GM23338 (cell line): ENCODE data around the gene GRID2. TPM values are rescaled to one million over a fixed set of nuclear protein-coding genes. Genes with fewer than 3 reads are reported as not detected.

Experiments used
- ATAC-seq: fragments of 200-7000 bp; cut with Tn5 transposase; 3 replicates; pipeline ENCODE4 v1.9.1; 2020
- DNase-seq: peaks from one replicate; pipeline ENCODE4 v3.0.0-alpha.2; 2015; ENCODE audit warnings: low spot score
- H2AFZ ChIP-seq: fragments of 200-600 bp; sonication (generic); 2 replicates; pipeline ENCODE4 v1.8.0; 2016; ENCODE audit warnings: antibody characterized with exemption, mild to moderate bottlenecking, moderate library complexity
- H3F3A ChIP-seq: fragments of 200-600 bp; sonication (generic); replicated peaks from 2 replicates; pipeline ENCODE4 v1.8.0; 2017; ENCODE audit warnings: antibody characterized with exemption, mixed run types, low read depth
- H3K27ac ChIP-seq: fragments of 200-600 bp; sonication (generic); 2 replicates; pipeline ENCODE4 v1.6.1; 2016; ENCODE audit warnings: low read depth
- H3K27me3 ChIP-seq: fragments of 200-600 bp; sonication (generic); 2 replicates; pipeline ENCODE4 v1.8.0; 2016; ENCODE audit warnings: mild to moderate bottlenecking, mixed run types, moderate library complexity; ENCODE audit not compliant: insufficient read depth
- H3K36me3 ChIP-seq: fragments of 200-600 bp; sonication (generic); 2 replicates; pipeline ENCODE4 v1.8.0; 2016; ENCODE audit warnings: mild to moderate bottlenecking; ENCODE audit not compliant: insufficient read depth
- H3K4me1 ChIP-seq: fragments of 200-600 bp; sonication (generic); 2 replicates; pipeline ENCODE4 v1.8.0; 2016; ENCODE audit warnings: mild to moderate bottlenecking, moderate library complexity; ENCODE audit not compliant: insufficient read depth
- H3K4me2 ChIP-seq: fragments of 200-600 bp; sonication (generic); 2 replicates; pipeline ENCODE4 v1.7.1; 2017; ENCODE audit warnings: mixed run types
- H3K4me3 ChIP-seq: fragments of 200-600 bp; sonication (generic); 2 replicates; pipeline ENCODE4 v1.6.1; 2016; ENCODE audit warnings: mixed run types
- H3K79me2 ChIP-seq: fragments of 200-600 bp; sonication (generic); replicated peaks from 2 replicates; pipeline ENCODE4 v1.8.0; 2017; ENCODE audit warnings: mild to moderate bottlenecking; ENCODE audit not compliant: insufficient read depth
- H3K9me2 ChIP-seq: fragments of 200-600 bp; sonication (generic); 2 replicates; pipeline ENCODE4 v1.8.0; 2017; ENCODE audit not compliant: insufficient read depth
- H4K20me1 ChIP-seq: fragments of 200-600 bp; sonication (generic); replicated peaks from 2 replicates; pipeline ENCODE4 v1.8.0; 2017; ENCODE audit warnings: mild to moderate bottlenecking; ENCODE audit not compliant: insufficient read depth
- H3K27ac Mint-ChIP-seq: 2 replicates; pipeline ENCODE4 v1.8.0; 2020; ENCODE audit warnings: inconsistent platforms, mild to moderate bottlenecking, moderate library complexity, mixed read lengths
- H3K27me3 Mint-ChIP-seq: 3 replicates; pipeline ENCODE4 v1.8.0; 2022; ENCODE audit warnings: low read depth, mild to moderate bottlenecking, moderate library complexity, mixed read lengths, inconsistent platforms; ENCODE audit not compliant: insufficient read depth, poor library complexity
- H3K36me3 Mint-ChIP-seq: 3 replicates; pipeline ENCODE4 v1.8.0; 2021; ENCODE audit warnings: low read depth, mild to moderate bottlenecking, inconsistent platforms, moderate library complexity, mixed read lengths
- H3K4me1 Mint-ChIP-seq: 3 replicates; pipeline ENCODE4 v1.8.0; 2020; ENCODE audit warnings: mild to moderate bottlenecking, inconsistent platforms, mixed read lengths
- H3K4me3 Mint-ChIP-seq: 3 replicates; pipeline ENCODE4 v1.8.0; 2021; ENCODE audit warnings: moderate library complexity, mild to moderate bottlenecking, inconsistent platforms, mixed read lengths
- H3K9me3 Mint-ChIP-seq: 3 replicates; pipeline ENCODE4 v1.8.0; 2020; ENCODE audit warnings: moderate library complexity, mild to moderate bottlenecking, inconsistent platforms, mixed read lengths
- CREB1 ChIP-seq: fragments of 250-450 bp; sonication (Bioruptor Pico); IDR thresholded peaks from 2 replicates; pipeline ENCODE4 v1.5.0; 2020; ENCODE audit warnings: low read depth, mild to moderate bottlenecking, moderate library complexity
- EZH2 ChIP-seq: fragments of 200-600 bp; sonication (generic); IDR thresholded peaks from one replicate; pipeline ENCODE4 v1.8.0; 2017; ENCODE audit warnings: antibody characterized with exemption, mild to moderate bottlenecking, low read depth; ENCODE audit not compliant: unreplicated experiment
- JUNB ChIP-seq: IDR thresholded peaks from one replicate; pipeline ENCODE4 v1.6.1; 2016; ENCODE audit warnings: antibody characterized with exemption; ENCODE audit not compliant: unreplicated experiment
- POLR2AphosphoS5 ChIP-seq: IDR thresholded peaks from 2 replicates; pipeline ENCODE4 v1.6.1; 2016; ENCODE audit warnings: antibody characterized with exemption, low read depth
- REST ChIP-seq: IDR thresholded peaks from one replicate; pipeline ENCODE4 v1.6.1; 2018; ENCODE audit warnings: antibody characterized with exemption; ENCODE audit not compliant: unreplicated experiment
- STAT1 ChIP-seq: IDR thresholded peaks from one replicate; pipeline ENCODE4 v1.6.1; 2016; ENCODE audit warnings: antibody characterized with exemption; ENCODE audit not compliant: unreplicated experiment
- ZNF114 ChIP-seq: fragments of 250-450 bp; sonication (Bioruptor Pico); IDR thresholded peaks from 2 replicates; pipeline ENCODE4 v1.5.0; 2020; ENCODE audit warnings: mild to moderate bottlenecking, moderate library complexity
- ZNF331 ChIP-seq: fragments of 250-450 bp; sonication (Bioruptor Pico); IDR thresholded peaks from 2 replicates; pipeline ENCODE4 v1.5.0; 2020; ENCODE audit warnings: low read depth, mild to moderate bottlenecking, moderate library complexity
- ZNF462 ChIP-seq: fragments of 250-450 bp; sonication (Bioruptor Pico); IDR thresholded peaks from 2 replicates; pipeline ENCODE4 v1.5.0; 2020; ENCODE audit warnings: mild to moderate bottlenecking, moderate library complexity
- polyA plus RNA-seq: library from polyadenylated mRNA; unstranded; fragments of >200 nt; fragmentation: Nextera tagmentation; extraction: Ambion mirVana; gene quantifications from 2 replicates; pipeline ENCODE4 v1.2.1, GENCODE V29; 2016
- total RNA-seq: library from RNA; depleted of rRNA; stranded (reverse); fragments of >200 nt; shearing (Covaris generic); gene quantifications from 2 replicates; pipeline ENCODE4 v1.2.3, GENCODE V29; 2014
- TF ChIP-seq, protein P1 (sequence below): IDR thresholded peaks from 2 replicates; pipeline ENCODE4 v1.6.1; 2016; ENCODE audit warnings: antibody characterized with exemption

GRID2 gene
- total and polyA plus RNA-seq, 2 experiments from 2014 or later: 19.9 to 65.4 TPM

DNA sequence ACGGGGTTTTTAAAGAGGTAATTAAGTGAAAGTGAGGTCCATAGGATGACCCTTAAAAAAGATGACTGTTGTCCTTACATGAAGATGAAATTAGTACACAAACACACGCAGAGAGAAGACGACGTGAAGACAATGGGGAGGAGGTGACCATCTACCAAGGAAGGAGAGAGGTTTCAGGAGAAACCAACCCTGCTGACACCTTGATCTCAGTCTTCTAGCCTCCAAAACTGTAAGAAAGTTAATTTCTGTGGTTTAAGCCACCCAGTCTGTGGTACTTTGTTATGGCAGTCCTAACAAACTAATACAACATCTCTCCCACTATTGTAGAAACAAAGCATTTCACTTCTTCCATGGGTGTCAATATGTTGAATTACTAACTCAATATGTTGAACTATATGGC, 1385.2 kb downstream of the GRID2 start:
- no peak overlapping the region for H3K4me3 Mint-ChIP-seq
- DNase-seq (no peak), ATAC-seq (no peak)
- Histone ChIP-seq H3K36me3 (no peaks in the 10 kb centered on the region), H2AFZ (no peak overlapping the region), H3K9me2 (no peaks in the 10 kb centered on the region), H3K27ac (no peak overlapping the region), H3F3A (no peaks in the 10 kb centered on the region), H3K4me1 (peaks cover 5% of the 10 kb centered on the region), H4K20me1 (no peaks in the 10 kb centered on the region), H3K27me3 (no peaks in the 10 kb centered on the region), H3K4me2 (no peak overlapping the region), H3K79me2 (no peaks in the 10 kb centered on the region), H3K4me3 (no peak overlapping the region)
- peaks cover 4% of the 10 kb centered on the region for H3K4me1 Mint-ChIP-seq
- H3K27me3 Mint-ChIP-seq: no peaks in the 10 kb centered on the region
- TF ChIP-seq, protein P1, sequence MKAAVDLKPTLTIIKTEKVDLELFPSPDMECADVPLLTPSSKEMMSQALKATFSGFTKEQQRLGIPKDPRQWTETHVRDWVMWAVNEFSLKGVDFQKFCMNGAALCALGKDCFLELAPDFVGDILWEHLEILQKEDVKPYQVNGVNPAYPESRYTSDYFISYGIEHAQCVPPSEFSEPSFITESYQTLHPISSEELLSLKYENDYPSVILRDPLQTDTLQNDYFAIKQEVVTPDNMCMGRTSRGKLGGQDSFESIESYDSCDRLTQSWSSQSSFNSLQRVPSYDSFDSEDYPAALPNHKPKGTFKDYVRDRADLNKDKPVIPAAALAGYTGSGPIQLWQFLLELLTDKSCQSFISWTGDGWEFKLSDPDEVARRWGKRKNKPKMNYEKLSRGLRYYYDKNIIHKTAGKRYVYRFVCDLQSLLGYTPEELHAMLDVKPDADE: no peak
- TF ChIP-seq ZNF114: no peak
- TF ChIP-seq STAT1: no peak
- TF ChIP-seq ZNF331 (CRISPR knock-in tag): no peak
- no peak for TF ChIP-seq EZH2
- TF ChIP-seq POLR2AphosphoS5: no peak
- TF ChIP-seq CREB1 (CRISPR knock-in tag): no peak
- TF ChIP-seq JUNB: no peak
- no peak for TF ChIP-seq REST
- no peak for TF ChIP-seq ZNF462
- H3K36me3 Mint-ChIP-seq: no peaks in the 10 kb centered on the region
- H3K9me3 Mint-ChIP-seq: no peaks in the 10 kb centered on the region
- no peak overlapping the region for H3K27ac Mint-ChIP-seq
